ENCODE results near the gene INIP.

Gene INIP

GRCh38 chr9:112703304-112703703, 14.6 kb downstream of the INIP start:
- no peak overlapping the region for H3K9ac ChIP-seq (ENCODE audit: low read length)
- H3K14ac ChIP-seq (ENCODE audit: low read length), result no peak overlapping the region
- no peak overlapping the region for H3K18ac ChIP-seq (ENCODE audit: low read length)
- peaks cover 3 to 5% of the 10 kb centered on the region in 2 experiments for H3K36me3 ChIP-seq (ENCODE audit: control insufficient read depth in 1 of 2, insufficient read depth in 2 of 2, low read length in 2 of 2)
- H3K27ac ChIP-seq (ENCODE audit: low read depth, low read length), result no peak overlapping the region
- H4K8ac ChIP-seq (ENCODE audit: low read depth, low read length), result no peak overlapping the region
- no peaks in the 10 kb centered on the region for H3K79me2 ChIP-seq (ENCODE audit: control insufficient read depth, insufficient read depth, low read length, poor library complexity)
- DNase-seq, result no peak
- WGBS (ENCODE audit: extremely low coverage, insufficient coverage, insufficient read length), result no CpG with 5 or more reads among the region's 2 CpGs
- no peaks in the 10 kb centered on the region for H3K4me1 ChIP-seq (ENCODE audit: control insufficient read depth in 1 of 2, insufficient read depth in 2 of 2, low read length in 2 of 2)
- no peak overlapping the region for H2AFZ ChIP-seq (ENCODE audit: insufficient read depth, low read length, poor library complexity)
- H3K4me2 ChIP-seq (ENCODE audit: low read length), result no peak overlapping the region
- no peaks in the 10 kb centered on the region for H3K79me1 ChIP-seq (ENCODE audit: low read length)
- H2AK5ac ChIP-seq (ENCODE audit: low read length), result no peak overlapping the region
- H3K4me3 ChIP-seq (ENCODE audit: low read depth, low read length), result no peak overlapping the region
- no peak overlapping the region for H2BK5ac ChIP-seq (ENCODE audit: low read depth, low read length, poor library complexity)
- no peak overlapping the region for H3K4ac ChIP-seq (ENCODE audit: low read depth, low read length)
- no peak overlapping the region for H4K12ac ChIP-seq (ENCODE audit: low read depth, low read length)
- no peak overlapping the region for H4K91ac ChIP-seq (ENCODE audit: low read depth, low read length)
- H2BK12ac ChIP-seq (ENCODE audit: low read length), result no peak overlapping the region
- no peak overlapping the region for H2BK120ac ChIP-seq (ENCODE audit: insufficient read depth, low read length, poor library complexity)
- no peaks in the 10 kb centered on the region for H3K9me3 ChIP-seq (ENCODE audit: insufficient read depth, low read depth, low read length)
- no peaks in the 10 kb centered on the region for H3K27me3 ChIP-seq (ENCODE audit: insufficient read depth, low read length)
- H3K23ac ChIP-seq (ENCODE audit: low read length), result no peak overlapping the region

- Histone ChIP-seq H3K27ac (ENCODE audit: low read depth, low read length) (no peak overlapping the region), H3K18ac (ENCODE audit: low read length) (no peak overlapping the region), H2AK5ac (ENCODE audit: low read length) (no peak overlapping the region), H2AFZ (ENCODE audit: insufficient read depth, low read length, poor library complexity) (no peak overlapping the region), H3K4ac (ENCODE audit: low read depth, low read length) (no peak overlapping the region), H4K8ac (ENCODE audit: low read depth, low read length) (no peak overlapping the region), H4K91ac (ENCODE audit: low read depth, low read length) (no peak overlapping the region), H3K4me2 (ENCODE audit: low read length) (no peak overlapping the region), H3K23ac (ENCODE audit: low read length) (no peak overlapping the region), H3K79me2 (ENCODE audit: control insufficient read depth, insufficient read depth, low read length, poor library complexity) (no peaks in the 10 kb centered on the region), H3K4me3 (ENCODE audit: low read depth, low read length) (no peak overlapping the region), H3K36me3 (ENCODE audit: control insufficient read depth in 1 of 2, insufficient read depth in 2 of 2, low read length in 2 of 2) (peaks cover 3% of the 10 kb centered on the region in 2 experiments), H4K12ac (ENCODE audit: low read depth, low read length) (no peak overlapping the region), H3K9ac (ENCODE audit: low read length) (no peak overlapping the region), H3K4me1 (ENCODE audit: control insufficient read depth in 1 of 2, insufficient read depth in 2 of 2, low read length in 2 of 2) (no peaks in the 10 kb centered on the region), H3K27me3 (ENCODE audit: insufficient read depth, low read length) (no peaks in the 10 kb centered on the region), H3K9me3 (ENCODE audit: insufficient read depth, low read depth, low read length) (no peaks in the 10 kb centered on the region), H2BK12ac (ENCODE audit: low read length) (no peak overlapping the region), H2BK5ac (ENCODE audit: low read depth, low read length, poor library complexity) (no peak overlapping the region), H3K79me1 (ENCODE audit: low read length) (no peaks in the 10 kb centered on the region), H2BK120ac (ENCODE audit: insufficient read depth, low read length, poor library complexity) (no peak overlapping the region), H3K14ac (ENCODE audit: low read length) (no peak overlapping the region)
- DNase-seq, result no peak
Measured at GRCh38 chr9:112700085-112700484, 17.8 kb downstream of the INIP start.

- Histone ChIP-seq H4K12ac (ENCODE audit: low read depth, low read length) (no peak overlapping the region), H3K4me2 (ENCODE audit: low read length) (no peak overlapping the region), H4K8ac (ENCODE audit: low read depth, low read length) (no peak overlapping the region), H3K9ac (ENCODE audit: low read length) (no peak overlapping the region), H2BK5ac (ENCODE audit: low read depth, low read length, poor library complexity) (no peak overlapping the region), H3K14ac (ENCODE audit: low read length) (no peak overlapping the region), H3K79me2 (ENCODE audit: control insufficient read depth, insufficient read depth, low read length, poor library complexity) (no peaks in the 10 kb centered on the region), H3K27me3 (ENCODE audit: insufficient read depth, low read length) (no peaks in the 10 kb centered on the region), H3K23ac (ENCODE audit: low read length) (no peak overlapping the region), H2AFZ (ENCODE audit: insufficient read depth, low read length, poor library complexity) (no peak overlapping the region), H2BK120ac (ENCODE audit: insufficient read depth, low read length, poor library complexity) (no peak overlapping the region), H4K91ac (ENCODE audit: low read depth, low read length) (no peak overlapping the region), H2AK5ac (ENCODE audit: low read length) (no peak overlapping the region), H3K9me3 (ENCODE audit: insufficient read depth, low read depth, low read length) (no peaks in the 10 kb centered on the region), H2BK12ac (ENCODE audit: low read length) (no peak overlapping the region), H3K27ac (ENCODE audit: low read depth, low read length) (no peak overlapping the region), H3K18ac (ENCODE audit: low read length) (no peak overlapping the region), H3K4ac (ENCODE audit: low read depth, low read length) (no peak overlapping the region), H3K36me3 (ENCODE audit: control insufficient read depth in 1 of 2, insufficient read depth in 2 of 2, low read length in 2 of 2) (peaks cover 1 to 3% of the 10 kb centered on the region in 2 experiments), H3K4me1 (ENCODE audit: control insufficient read depth in 1 of 2, insufficient read depth in 2 of 2, low read length in 2 of 2) (no peaks in the 10 kb centered on the region), H3K4me3 (ENCODE audit: low read depth, low read length) (no peak overlapping the region), H3K79me1 (ENCODE audit: low read length) (no peaks in the 10 kb centered on the region)
- WGBS (ENCODE audit: extremely low coverage, insufficient coverage, insufficient read length), result no CpG with 5 or more reads among the region's 5 CpGs
- DNase-seq, result no peak
Measured at GRCh38 chr9:112699230-112699629, 18.7 kb downstream of the INIP start.

GRCh38 chr9:112696461-112696860, 21.5 kb downstream of the INIP start:
- Histone ChIP-seq H3K4me2 (ENCODE audit: low read length) (no peak overlapping the region), H3K79me2 (ENCODE audit: control insufficient read depth, insufficient read depth, low read length, poor library complexity) (no peaks in the 10 kb centered on the region), H4K12ac (ENCODE audit: low read depth, low read length) (no peak overlapping the region), H3K36me3 (ENCODE audit: control insufficient read depth in 1 of 2, insufficient read depth in 2 of 2, low read length in 2 of 2) (peaks cover 0 to 5% of the 10 kb centered on the region in 2 experiments), H3K27me3 (ENCODE audit: insufficient read depth, low read length) (no peaks in the 10 kb centered on the region), H3K18ac (ENCODE audit: low read length) (no peak overlapping the region), H3K9ac (ENCODE audit: low read length) (no peak overlapping the region), H3K4ac (ENCODE audit: low read depth, low read length) (no peak overlapping the region), H2BK120ac (ENCODE audit: insufficient read depth, low read length, poor library complexity) (no peak overlapping the region), H3K23ac (ENCODE audit: low read length) (no peak overlapping the region), H3K4me3 (ENCODE audit: low read depth, low read length) (no peak overlapping the region), H2AFZ (ENCODE audit: insufficient read depth, low read length, poor library complexity) (no peak overlapping the region), H2BK12ac (ENCODE audit: low read length) (no peak overlapping the region), H2AK5ac (ENCODE audit: low read length) (no peak overlapping the region), H3K79me1 (ENCODE audit: low read length) (no peaks in the 10 kb centered on the region), H2BK5ac (ENCODE audit: low read depth, low read length, poor library complexity) (no peak overlapping the region), H3K9me3 (ENCODE audit: insufficient read depth, low read depth, low read length) (no peaks in the 10 kb centered on the region), H3K14ac (ENCODE audit: low read length) (no peak overlapping the region), H4K91ac (ENCODE audit: low read depth, low read length) (no peak overlapping the region), H3K27ac (ENCODE audit: low read depth, low read length) (no peak overlapping the region), H4K8ac (ENCODE audit: low read depth, low read length) (no peak overlapping the region), H3K4me1 (ENCODE audit: control insufficient read depth in 1 of 2, insufficient read depth in 2 of 2, low read length in 2 of 2) (no peaks in the 10 kb centered on the region)
- DNase-seq, result no peak
- no CpG with 5 or more reads among the region's 5 CpGs for WGBS (ENCODE audit: extremely low coverage, insufficient coverage, insufficient read length)
